ENCODE data around the gene COQ8A.

- TF ChIP-seq TAF1 (IDR thresholded peaks at IDR 0.05; ENCODE audit: borderline replicate concordance, low read depth, low read length) (no peak), POLR2AphosphoS5 (IDR thresholded peaks at IDR 0.05; ENCODE audit: low read depth, low read length) (no peak), POLR2A (IDR thresholded peaks at IDR 0.05; ENCODE audit: low read depth, low read length) (no peak)
Measured at GRCh38 chr1:226946285-226946684, 6.2 kb downstream of the COQ8A start.
